Hepatocyte (in vitro differentiated cells): ENCODE measurements around the gene RANBP1. TPM values are rescaled to one million over a fixed set of nuclear protein-coding genes. Genes with fewer than 3 reads are reported as not detected.

Experiments used
- DNase-seq: peaks from one replicate; pipeline ENCODE4 v3.0.0-alpha.2; 2016; ENCODE audit warnings: low spot score
- H2AFZ ChIP-seq: fragments of 200-600 bp; sonication (generic); 2 replicates; pipeline ENCODE4 v1.6.0; 2016; ENCODE audit warnings: antibody characterized with exemption, mild to moderate bottlenecking
- H3K27ac ChIP-seq: fragments of 200-600 bp; sonication (generic); 2 replicates; pipeline ENCODE4 v1.5.1; 2016; ENCODE audit warnings: mild to moderate bottlenecking
- H3K27me3 ChIP-seq: fragments of 200-600 bp; sonication (generic); 2 replicates; pipeline ENCODE4 v1.6.1; 2016
- H3K36me3 ChIP-seq: fragments of 200-600 bp; sonication (generic); replicated peaks from 2 replicates; pipeline ENCODE4 v1.5.1; 2016; ENCODE audit warnings: low read depth; ENCODE audit not compliant: insufficient read depth
- H3K4me1 ChIP-seq: fragments of 200-600 bp; sonication (generic); 2 replicates; pipeline ENCODE4 v1.5.1; 2016; ENCODE audit warnings: mild to moderate bottlenecking, moderate library complexity; ENCODE audit not compliant: insufficient read depth
- H3K4me2 ChIP-seq: fragments of 200-600 bp; sonication (generic); 2 replicates; pipeline ENCODE4 v1.6.0; 2016
- H3K4me3 ChIP-seq: fragments of 200-600 bp; sonication (generic); 2 replicates; pipeline ENCODE4 v1.5.1; 2016; ENCODE audit warnings: mild to moderate bottlenecking
- H3K79me2 ChIP-seq: fragments of 200-600 bp; sonication (generic); 2 replicates; pipeline ENCODE4 v1.6.0; 2017; ENCODE audit warnings: mild to moderate bottlenecking
- H3K9me2 ChIP-seq: fragments of 200-600 bp; sonication (generic); replicated peaks from 2 replicates; pipeline ENCODE4 v1.6.0; 2017; ENCODE audit warnings: mild to moderate bottlenecking; ENCODE audit not compliant: insufficient read depth
- H3K9me3 ChIP-seq: fragments of 200-600 bp; sonication (generic); 2 replicates; pipeline ENCODE4 v1.5.1; 2016; ENCODE audit warnings: low read depth, mild to moderate bottlenecking
- H4K20me1 ChIP-seq: fragments of 200-600 bp; sonication (generic); 2 replicates; pipeline ENCODE4 v1.6.0; 2016; ENCODE audit warnings: mild to moderate bottlenecking; ENCODE audit not compliant: insufficient read depth, poor library complexity, severe bottlenecking
- EZH2 ChIP-seq: fragments of 200-600 bp; sonication (generic); IDR thresholded peaks from 2 replicates; pipeline ENCODE4 v1.6.1; 2016; ENCODE audit warnings: antibody characterized with exemption, mild to moderate bottlenecking, borderline replicate concordance
- EZH2phosphoT487 ChIP-seq: fragments of 200-600 bp; sonication (generic); IDR thresholded peaks from one replicate; pipeline ENCODE4 v1.6.1; 2018; ENCODE audit warnings: antibody characterized with exemption, mild to moderate bottlenecking, low read depth, moderate library complexity; ENCODE audit not compliant: unreplicated experiment, severe bottlenecking
- WGBS: methylation state at CpG from one replicate; pipeline ENCODE4 v1.1.6; 2016; ENCODE audit warnings: low lambda C conversion rate; ENCODE audit errors: missing lambda C conversion rate; 5-methylcytosine and 5-hydroxymethylcytosine counted together
- polyA plus RNA-seq: library from polyadenylated mRNA; unstranded; fragments of >200 nt; fragmentation: Nextera tagmentation; extraction: Ambion mirVana; gene quantifications from 2 replicates; pipeline ENCODE4 v1.2.1, GENCODE V29; 2016
- total RNA-seq: library from RNA; depleted of rRNA; stranded (reverse); fragments of >200 nt; gene quantifications from 2 replicates; pipeline ENCODE4 v1.2.3, GENCODE V29; 2014
- TF ChIP-seq, protein P1 (sequence below): fragments of 200-600 bp; sonication (generic); IDR thresholded peaks from 2 replicates; pipeline ENCODE4 v1.5.1; 2016; ENCODE audit warnings: antibody characterized with exemption, mild to moderate bottlenecking; ENCODE audit not compliant: poor library complexity

The RANBP1 gene
- total and polyA plus RNA-seq, 2 experiments from 2014 or later = 189 to 227 TPM

DNA sequence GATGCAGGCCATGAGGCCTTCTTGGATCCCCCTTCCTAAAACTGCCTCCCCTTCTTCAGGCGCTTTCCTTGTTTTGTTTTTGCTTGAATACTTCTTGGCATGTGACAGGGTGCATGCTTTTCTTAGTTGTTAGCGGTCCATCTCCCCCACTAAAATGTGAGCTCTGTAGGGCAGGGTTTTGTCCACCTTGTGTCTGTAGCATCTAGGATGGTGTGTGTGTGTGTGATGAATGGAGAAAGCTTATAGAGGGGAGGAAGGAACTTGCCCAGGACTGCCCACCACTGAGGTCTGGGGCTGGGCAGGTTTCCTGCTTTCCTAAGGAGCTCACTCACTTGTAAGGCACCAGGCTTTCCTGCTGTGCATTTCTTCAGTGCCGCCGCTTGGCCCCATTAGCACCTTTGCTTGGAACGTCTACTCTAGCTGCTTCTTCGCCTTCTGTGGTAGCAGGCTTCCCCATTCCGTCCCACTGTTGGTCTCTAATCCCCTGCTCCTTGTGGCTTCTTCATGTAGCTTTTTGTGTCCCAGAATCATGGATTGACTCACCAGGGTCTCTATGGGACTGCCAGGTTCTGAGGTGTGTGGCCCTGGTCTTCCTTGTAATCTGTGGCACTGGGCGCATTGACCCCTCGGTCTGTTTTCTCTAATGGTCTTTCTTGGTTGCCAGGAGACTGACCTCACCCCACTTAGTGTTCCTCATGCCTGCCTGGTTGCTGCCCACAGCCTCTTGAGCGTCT lies 32.6 kb upstream of the RANBP1 start:
- TF ChIP-seq EZH2phosphoT487 = no peak
- TF ChIP-seq, protein P1, sequence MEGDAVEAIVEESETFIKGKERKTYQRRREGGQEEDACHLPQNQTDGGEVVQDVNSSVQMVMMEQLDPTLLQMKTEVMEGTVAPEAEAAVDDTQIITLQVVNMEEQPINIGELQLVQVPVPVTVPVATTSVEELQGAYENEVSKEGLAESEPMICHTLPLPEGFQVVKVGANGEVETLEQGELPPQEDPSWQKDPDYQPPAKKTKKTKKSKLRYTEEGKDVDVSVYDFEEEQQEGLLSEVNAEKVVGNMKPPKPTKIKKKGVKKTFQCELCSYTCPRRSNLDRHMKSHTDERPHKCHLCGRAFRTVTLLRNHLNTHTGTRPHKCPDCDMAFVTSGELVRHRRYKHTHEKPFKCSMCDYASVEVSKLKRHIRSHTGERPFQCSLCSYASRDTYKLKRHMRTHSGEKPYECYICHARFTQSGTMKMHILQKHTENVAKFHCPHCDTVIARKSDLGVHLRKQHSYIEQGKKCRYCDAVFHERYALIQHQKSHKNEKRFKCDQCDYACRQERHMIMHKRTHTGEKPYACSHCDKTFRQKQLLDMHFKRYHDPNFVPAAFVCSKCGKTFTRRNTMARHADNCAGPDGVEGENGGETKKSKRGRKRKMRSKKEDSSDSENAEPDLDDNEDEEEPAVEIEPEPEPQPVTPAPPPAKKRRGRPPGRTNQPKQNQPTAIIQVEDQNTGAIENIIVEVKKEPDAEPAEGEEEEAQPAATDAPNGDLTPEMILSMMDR = no peak
- H3K9me2 ChIP-seq = no peaks in the 10 kb centered on the region
- H4K20me1 ChIP-seq = peaks cover 51% of the 10 kb centered on the region
- H3K36me3 ChIP-seq = no peaks in the 10 kb centered on the region
- H3K27ac ChIP-seq = no peak overlapping the region
- peaks cover 76% of the 10 kb centered on the region for H3K79me2 ChIP-seq
- 91% methylated on average over 10 of the region's 10 CpGs for WGBS
- no peaks in the 10 kb centered on the region for H3K27me3 ChIP-seq
- H3K4me3 ChIP-seq = no peak overlapping the region
- H2AFZ ChIP-seq = no peak overlapping the region
- H3K9me3 ChIP-seq = no peaks in the 10 kb centered on the region
- no peak for DNase-seq
- H3K4me1 ChIP-seq = peaks cover 25% of the 10 kb centered on the region
- peak overlapping the region; percentile 33 for H3K4me2 ChIP-seq

DNA sequence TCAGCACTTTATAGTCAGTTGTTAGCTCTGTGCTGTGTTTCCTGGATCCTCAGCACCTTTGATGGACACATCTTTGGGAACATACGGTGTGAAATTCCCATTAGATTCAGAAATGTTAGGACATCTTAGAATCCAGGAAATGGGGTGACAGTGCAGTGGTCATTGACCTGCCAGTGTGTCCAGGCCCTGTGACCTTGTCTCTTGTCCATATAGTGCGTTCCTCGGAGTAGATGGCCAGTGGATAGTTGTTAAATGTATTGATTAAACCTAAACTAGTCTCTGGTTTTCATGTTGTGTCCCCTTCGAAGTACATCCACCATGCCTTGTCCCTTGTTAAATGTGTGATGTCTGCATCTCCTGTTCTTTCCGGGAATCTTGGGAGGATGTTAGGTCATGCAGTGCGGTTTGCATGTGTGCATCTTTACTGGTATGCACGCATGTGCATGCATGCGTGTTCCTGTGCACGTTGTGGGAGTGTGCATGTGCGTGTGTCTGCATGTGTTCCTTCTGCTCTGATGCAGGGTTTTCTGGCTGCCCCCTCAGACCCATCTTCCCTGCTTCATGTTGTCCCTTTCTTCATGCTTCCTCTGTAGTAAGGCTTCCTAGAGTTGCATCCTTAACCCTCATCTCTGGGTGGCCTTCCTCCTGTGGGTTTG lies 31.9 kb upstream of the RANBP1 start:
- Histone ChIP-seq H3K4me1 (peaks cover 25% of the 10 kb centered on the region), H3K36me3 (no peaks in the 10 kb centered on the region), H3K9me3 (no peaks in the 10 kb centered on the region), H3K4me2 (peak overlapping the region; percentile 33), H4K20me1 (peaks cover 51% of the 10 kb centered on the region), H3K27me3 (no peaks in the 10 kb centered on the region), H2AFZ (no peak overlapping the region), H3K79me2 (peaks cover 77% of the 10 kb centered on the region), H3K27ac (no peak overlapping the region), H3K4me3 (no peak overlapping the region), H3K9me2 (no peaks in the 10 kb centered on the region)
- 91% methylated on average over 10 of the region's 10 CpGs for WGBS
- no peak for DNase-seq
- TF ChIP-seq EZH2 = no peak
- no peak for TF ChIP-seq EZH2phosphoT487
- TF ChIP-seq, protein P1 = no peak

DNA sequence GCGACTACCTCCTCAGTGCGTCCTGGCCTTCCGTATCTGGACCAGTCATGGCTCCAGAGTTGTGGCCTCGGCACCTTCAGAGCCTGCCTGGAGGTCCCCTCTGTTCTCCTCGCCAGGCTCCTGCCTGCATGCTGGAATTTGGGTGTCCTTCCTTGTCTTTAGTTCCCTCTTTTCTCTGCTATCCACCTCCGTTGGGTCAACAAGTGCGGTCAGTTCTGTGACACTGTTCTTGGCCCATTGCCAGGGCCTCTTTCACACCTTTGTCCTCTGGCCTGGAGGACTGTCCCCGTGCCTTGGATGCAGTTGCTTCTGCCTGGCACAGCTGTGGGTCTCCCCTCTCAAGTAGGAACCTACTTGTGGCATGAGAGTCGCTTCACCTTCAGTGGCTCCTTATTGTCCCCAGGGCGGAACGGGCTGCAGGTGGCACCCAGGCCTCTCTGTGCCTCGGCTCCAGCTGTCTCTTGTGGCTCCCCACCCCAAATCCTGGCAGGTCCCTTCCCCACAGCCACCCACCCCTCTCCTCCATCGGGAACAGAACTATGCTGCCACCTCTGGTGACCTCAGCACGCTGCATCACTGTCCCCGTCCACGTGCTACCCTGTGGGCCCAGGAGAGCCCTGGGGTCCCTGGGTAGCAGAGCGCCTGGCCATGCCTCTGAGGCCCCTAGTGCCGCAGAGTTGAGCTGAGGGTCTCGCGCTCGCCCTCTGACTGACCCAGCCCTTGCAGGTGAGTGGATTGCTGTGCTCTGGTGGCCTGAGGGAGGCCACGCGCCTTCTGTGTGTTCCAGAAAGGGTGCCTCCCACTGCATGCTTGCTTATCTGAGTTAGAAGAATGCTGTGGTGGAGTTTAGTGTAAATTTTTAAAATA lies 31.1 kb upstream of the RANBP1 start:
- no peaks in the 10 kb centered on the region for H3K36me3 ChIP-seq
- H3K9me3 ChIP-seq = no peaks in the 10 kb centered on the region
- H3K27ac ChIP-seq = no peak overlapping the region
- peaks cover 77% of the 10 kb centered on the region for H3K79me2 ChIP-seq
- no peak overlapping the region for H3K4me3 ChIP-seq
- TF ChIP-seq EZH2 (no peak), EZH2phosphoT487 (no peak)
- TF ChIP-seq, protein P1 = peak; percentile 40
- peaks cover 51% of the 10 kb centered on the region for H4K20me1 ChIP-seq
- H3K4me2 ChIP-seq = no peak overlapping the region
- no peak overlapping the region for H2AFZ ChIP-seq
- no peaks in the 10 kb centered on the region for H3K9me2 ChIP-seq
- WGBS = 83% methylated on average over 22 of the region's 23 CpGs
- peak; percentile 47 for DNase-seq
- H3K4me1 ChIP-seq = peaks cover 20% of the 10 kb centered on the region
- H3K27me3 ChIP-seq = no peaks in the 10 kb centered on the region
